DMS 273 (cell line): Measurements from ENCODE around the gene PLXNB2.

Source experiments
- DNase-seq: peaks from one replicate; lab custom pipeline; 2025; ENCODE audit not compliant: unreplicated experiment; lab: John Stamatoyannopoulos, UW

Gene PLXNB2

DNA sequence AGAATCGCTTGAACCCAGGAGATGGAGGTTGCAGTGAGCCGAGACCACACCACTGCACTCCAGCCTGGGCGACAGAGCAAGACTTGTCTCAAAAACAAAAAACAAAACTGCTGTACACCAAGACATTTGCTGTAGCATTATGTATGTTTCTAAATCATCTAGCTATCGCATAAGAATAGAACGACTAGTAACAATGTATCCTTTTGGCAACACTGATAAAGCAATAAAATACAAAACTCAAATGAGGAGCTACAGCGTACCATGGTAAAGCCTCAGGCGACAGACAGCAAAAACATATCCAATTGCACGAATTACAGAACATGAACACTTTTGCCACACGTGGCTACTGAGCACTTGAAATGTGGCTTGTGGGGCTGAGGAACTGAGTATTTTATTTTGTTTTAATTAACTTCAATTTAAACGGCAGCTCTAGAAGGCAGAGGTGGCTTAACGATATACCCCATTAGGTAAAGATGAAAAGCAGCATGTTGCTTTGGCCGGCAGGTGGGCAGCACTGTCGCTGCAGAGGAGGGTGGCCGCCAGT, 65.0 kb downstream of the PLXNB2 start:
- peak; percentile 25 for DNase-seq

DNA sequence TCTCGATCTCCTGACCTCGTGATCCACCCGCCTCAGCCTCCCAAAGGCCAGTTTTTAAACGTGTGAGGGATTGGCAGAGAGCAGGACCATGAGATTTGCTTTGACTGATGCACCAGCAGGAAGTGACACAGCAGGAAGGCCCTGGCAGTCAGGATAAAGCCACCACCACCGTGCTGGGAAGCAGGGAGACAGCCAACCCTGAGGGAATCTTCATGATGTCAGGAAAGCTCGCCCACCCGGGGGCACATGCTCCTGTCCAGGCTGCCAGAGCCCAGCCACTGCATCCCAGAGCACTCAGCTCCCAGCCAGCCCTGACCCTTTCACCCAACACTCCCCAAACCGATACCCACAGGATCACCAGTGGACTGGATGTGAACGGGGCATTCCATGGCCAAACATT, 68.7 kb downstream of the PLXNB2 start:
- no peak for DNase-seq

DNA sequence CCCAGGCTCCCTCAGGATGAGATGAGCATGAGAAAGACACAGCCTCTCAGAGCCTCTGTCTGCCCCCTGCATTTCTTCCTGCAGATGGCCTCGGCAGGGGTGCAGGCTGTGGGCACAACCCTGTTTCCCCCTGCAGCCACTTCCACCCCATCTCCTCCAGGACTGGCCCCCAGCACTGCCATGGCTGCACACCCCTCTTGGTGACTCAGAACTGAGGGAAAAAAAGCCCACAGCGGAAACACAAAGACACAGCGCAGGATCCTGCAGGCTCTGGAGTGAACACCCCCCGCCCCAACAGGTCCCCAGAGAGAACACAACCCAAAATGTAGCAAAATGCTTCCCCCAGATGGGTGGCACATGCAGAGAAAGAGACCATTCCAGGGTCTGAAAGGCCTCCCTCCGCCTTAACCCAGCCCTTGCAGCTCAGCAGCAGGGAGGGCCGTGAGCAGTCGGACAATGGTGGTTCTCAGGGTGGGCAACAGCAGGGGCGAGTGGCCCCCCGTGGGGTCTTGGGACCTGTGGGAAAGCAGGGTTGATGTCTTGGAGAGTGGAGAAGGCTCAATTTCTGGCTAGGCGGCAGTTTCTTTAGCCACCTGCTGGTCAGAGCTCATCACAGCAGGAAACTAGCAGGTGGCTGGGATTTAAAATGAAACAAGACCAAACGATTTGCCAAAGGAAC, 70.6 kb downstream of the PLXNB2 start:
- peak; percentile 30 for DNase-seq

DNA sequence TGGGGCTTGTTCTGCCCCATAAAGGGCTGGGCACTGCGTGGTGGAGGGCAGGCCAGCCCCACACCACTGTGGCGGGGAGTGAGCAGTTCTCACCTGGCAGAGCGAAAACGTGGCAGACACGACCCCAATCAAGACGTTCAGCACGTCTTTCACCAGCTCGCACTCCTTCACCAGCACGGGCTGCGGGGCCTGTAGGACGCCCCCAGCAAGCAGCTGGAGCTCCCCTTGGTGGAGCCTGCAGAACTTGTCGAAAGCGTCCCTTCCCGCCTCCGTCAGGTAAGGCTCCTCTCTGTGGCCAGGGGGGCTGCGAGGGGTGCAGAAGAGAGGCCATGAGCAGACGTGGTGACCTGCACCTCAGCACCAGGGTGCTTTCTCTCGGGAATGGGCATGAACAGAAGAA, 74.2 kb downstream of the PLXNB2 start:
- no peak for DNase-seq

DNA sequence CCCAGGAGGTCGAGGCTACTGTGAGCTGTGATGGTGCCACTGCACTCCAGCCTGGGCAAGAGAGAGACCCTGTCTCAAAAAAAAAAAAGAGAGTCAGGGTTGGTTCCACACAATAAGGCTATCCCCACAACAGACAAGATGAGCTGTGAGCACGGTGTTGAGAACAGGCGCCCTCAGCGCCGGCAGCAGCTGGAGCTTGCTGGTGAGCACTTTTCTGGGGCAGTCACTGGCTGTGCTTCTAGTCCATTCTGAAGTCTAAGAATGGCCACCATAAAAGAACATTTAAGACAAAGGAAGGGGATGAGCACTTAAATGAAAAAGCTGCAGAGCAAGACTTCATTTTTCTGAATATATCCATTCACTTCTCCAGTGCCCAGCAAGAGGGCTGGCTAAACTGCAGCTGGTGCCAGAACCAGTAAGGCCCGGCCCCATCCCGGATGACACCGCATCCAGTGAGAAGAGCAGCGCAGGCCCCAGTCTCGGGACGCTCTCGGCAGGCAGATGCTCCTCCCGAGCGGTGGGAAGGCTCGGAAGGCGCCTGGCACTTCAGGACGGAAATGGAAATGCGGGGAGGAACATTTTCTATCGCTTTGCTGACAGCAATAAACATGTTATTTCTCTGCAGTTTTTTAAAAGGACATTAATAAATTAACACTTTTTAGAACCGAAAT, 74.8 kb downstream of the PLXNB2 start:
- DNase-seq = no peak

DNA sequence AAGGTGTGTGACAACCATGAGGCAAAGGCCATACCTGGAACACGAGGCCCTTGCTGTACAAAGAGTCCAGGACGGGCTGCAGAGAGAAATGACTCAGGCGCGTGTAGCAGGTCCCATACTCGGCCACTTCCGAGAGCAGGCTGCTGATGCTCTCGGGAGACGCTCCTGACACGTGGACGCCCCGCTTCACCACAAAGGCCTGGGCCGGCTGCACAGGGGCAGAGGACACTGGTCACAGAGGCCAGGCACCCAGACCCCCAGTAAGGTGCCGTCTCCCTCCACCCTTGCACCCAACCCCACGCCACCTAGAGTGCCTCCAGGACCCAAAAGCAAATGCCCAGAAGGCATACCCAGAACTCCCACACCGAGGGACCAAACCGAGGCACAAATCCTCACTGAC, 78.1 kb downstream of the PLXNB2 start:
- no peak for DNase-seq

DNA sequence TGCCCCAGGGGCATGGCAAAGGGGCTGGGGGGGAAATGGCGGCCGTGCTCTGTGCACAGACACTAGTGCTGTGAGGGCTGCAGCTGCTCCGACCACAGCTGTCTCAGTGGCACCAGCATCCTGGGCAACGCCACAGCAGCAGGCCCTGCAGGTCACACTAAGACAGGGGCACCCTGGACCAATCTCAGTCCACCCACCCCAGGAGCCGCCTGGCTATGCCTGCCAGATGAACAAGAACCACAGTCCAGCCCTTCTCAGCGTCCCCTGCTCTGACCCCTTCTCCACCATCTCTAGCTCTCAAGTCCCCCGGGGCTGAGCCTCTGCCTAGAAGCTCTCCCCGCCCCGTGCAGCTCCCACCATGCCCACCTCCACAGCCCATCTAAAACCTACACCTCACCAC, 79.1 kb downstream of the PLXNB2 start:
- no peak for DNase-seq

DNA sequence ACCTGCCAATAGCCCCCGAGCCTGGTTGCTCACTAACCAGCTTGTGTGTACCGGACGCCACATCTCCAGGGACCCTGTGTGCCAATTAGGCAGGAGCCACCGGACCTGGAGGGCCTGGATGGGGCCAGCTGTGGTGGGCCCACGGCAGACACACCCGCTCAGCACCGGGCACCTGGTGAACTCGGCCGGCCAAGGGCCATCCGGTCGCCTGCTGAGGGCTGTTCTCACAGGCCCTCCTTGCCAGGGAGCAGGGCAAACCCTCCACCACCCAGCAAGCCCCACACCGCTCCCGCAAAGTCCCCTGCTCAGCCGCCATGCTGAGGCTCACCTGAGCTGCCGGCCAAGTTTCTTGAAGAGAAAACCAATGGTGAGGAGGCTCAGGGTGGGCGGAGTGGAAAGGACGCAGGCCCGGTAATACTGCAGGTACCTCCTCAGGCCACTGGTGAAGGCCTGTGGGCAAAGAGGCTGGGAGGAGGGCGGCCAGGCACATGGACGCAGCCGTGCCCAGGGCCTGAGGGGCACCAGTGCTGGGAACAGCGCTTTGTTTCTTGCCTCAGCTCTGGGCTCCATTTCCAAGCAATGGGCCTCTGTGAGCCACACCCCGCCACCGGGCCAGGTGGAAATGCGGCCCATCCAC, 79.7 kb downstream of the PLXNB2 start:
- DNase-seq = no peak

DNA sequence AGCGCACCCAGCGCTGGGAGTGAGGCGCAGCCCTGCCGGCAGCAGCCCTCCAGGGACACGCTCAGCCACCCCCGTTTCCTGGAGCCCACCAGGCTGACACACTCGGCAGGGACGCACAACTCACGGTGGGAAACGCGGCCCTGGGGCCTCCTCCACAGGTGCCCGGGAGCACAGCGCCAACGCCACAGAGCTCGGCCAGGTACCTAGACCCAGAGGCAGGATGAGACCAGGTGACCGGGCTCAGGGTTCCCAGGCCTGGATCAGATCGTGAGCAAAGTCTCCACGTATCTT, 80.6 kb downstream of the PLXNB2 start:
- DNase-seq = no peak

DNA sequence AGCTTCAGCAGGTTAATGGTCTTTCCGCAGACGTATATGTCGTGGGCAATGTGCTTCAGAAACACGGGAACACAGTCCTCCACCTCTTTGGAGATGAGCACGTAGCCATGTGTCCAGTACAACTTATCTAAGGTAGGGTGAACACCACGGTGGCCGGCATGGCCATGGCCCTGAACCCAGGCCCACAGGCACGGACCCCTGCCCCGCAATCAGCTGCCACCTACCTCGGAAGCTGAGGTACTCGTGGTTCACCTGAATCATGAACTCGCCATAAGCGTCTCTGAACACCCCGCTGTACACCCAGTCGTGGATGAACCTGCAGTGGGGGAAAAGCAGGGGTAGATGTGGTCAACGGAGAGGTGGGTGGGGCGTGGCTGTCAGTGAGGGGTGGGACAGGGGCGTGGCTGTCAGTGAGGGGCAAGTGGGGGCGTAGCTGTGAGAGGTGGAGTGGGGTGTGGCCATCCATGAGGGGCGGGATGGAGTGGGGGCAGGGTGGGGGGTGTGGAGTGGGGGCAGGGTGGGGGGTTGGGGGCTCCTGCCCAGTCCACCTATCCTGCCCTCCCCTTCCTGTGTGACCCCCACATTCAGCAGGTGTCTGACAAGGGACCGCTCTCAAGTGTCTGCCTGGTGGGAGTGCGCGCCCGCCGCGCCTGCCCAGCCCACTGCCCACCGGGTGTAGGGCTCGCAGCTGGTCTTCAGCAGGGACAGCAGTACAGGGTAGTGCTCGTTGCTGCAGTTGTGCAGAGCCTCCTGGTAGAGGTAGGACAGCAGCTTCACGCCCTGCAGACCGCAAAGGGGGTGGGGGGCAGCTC, 81.2 kb downstream of the PLXNB2 start:
- DNase-seq = no peak

DNA sequence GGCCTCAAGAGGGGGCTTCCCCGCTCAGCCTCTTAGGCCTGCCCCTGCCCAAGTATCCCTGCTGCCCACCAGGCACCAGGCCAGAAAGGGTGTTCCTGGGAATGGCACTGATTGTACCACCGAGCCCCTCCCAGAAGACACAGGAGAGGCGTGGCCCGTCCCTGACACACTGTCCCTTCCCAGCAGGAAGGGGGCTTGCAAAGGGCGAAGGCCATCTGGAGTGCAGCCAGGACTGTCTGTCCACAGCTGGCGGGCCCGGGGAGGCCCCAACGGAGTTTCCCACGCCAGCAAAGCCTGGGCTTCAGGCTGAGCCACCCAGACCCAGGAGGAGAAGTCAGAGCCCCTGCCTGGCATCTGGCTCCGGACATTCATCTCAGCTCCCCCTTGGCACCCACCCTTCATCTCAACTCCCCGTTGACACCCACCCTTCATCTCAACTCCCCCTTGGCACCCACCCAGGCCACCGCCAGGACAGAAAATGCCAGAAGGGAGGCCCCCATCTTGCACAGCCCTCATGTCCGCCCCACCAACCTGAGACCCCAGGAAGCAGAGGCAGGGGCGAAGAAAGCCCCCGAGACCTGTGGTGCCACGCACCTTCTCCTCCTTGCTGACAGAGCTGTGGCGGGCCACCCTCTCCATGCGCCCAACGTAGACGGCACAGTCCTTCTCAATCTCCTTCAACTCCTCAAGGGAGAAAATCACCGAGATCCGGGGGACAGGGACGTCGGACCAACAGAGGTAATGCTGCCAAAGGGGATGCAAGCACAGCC, 82.1 kb downstream of the PLXNB2 start:
- DNase-seq = no peak
